WTC11 (cell line): ENCODE data around the gene TMEM114. TPM values are rescaled to one million over a fixed set of nuclear protein-coding genes. Genes with fewer than 3 reads are reported as not detected.

Experiments
- ATAC-seq: fragments of 200-7000 bp; cut with Tn5 transposase; 2 replicates; pipeline ENCODE4 v1.10.0; 2021; ENCODE audit warnings: mild to moderate bottlenecking, moderate library complexity
- CTCF ChIA-PET: fragments of 300-600 bp; sonication (Branson Sonifier 250); formaldehyde crosslinking; loops from one replicate; lab custom pipeline; 2021; ENCODE audit warnings: antibody characterized with exemption; lab: Charles Lee
- POLR2A ChIA-PET: fragments of 350-600 bp; sonication (Branson Sonifier 250); formaldehyde crosslinking; loops from one replicate; lab custom pipeline; 2021; ENCODE audit warnings: antibody characterized with exemption; lab: Charles Lee
- DNase-seq: peaks from one replicate; pipeline ENCODE4 v3.0.0; 2021; ENCODE audit warnings: low spot score
- H3K27ac Mint-ChIP-seq: 2 replicates; pipeline ENCODE4 v1.8.0; 2021; ENCODE audit warnings: mixed read lengths
- H3K27me3 Mint-ChIP-seq: 2 replicates; pipeline ENCODE4 v1.8.0; 2021; ENCODE audit warnings: low read depth, mild to moderate bottlenecking, moderate library complexity, mixed read lengths
- H3K36me3 Mint-ChIP-seq: 2 replicates; pipeline ENCODE4 v1.8.0; 2021; ENCODE audit warnings: mixed read lengths
- H3K4me1 Mint-ChIP-seq: 2 replicates; pipeline ENCODE4 v1.8.0; 2022; ENCODE audit warnings: mixed read lengths
- H3K4me3 Mint-ChIP-seq: 2 replicates; pipeline ENCODE4 v1.8.0; 2021; ENCODE audit warnings: mild to moderate bottlenecking, moderate library complexity, mixed read lengths
- H3K9me3 Mint-ChIP-seq: 2 replicates; pipeline ENCODE4 v1.8.0; 2021; ENCODE audit warnings: mixed read lengths
- ATF1 ChIP-seq: sonication (generic); formaldehyde crosslinking; IDR thresholded peaks from 2 replicates; pipeline ENCODE4 v1.8.1; 2023; ENCODE audit warnings: mild to moderate bottlenecking, moderate library complexity, missing genetic modification reagents
- FOXK1 ChIP-seq: sonication (generic); formaldehyde crosslinking; IDR thresholded peaks from 2 replicates; pipeline ENCODE4 v1.8.0; 2022; ENCODE audit warnings: mild to moderate bottlenecking, moderate library complexity, missing genetic modification reagents
- IRF2 ChIP-seq: sonication (generic); formaldehyde crosslinking; IDR thresholded peaks from 2 replicates; pipeline ENCODE4 v1.8.0; 2022; ENCODE audit warnings: low read depth, missing genetic modification reagents, borderline replicate concordance
- MAX ChIP-seq: sonication (generic); formaldehyde crosslinking; IDR thresholded peaks from 2 replicates; pipeline ENCODE4 v1.8.0; 2022; ENCODE audit warnings: mild to moderate bottlenecking, missing genetic modification reagents
- NFYB ChIP-seq: sonication (generic); formaldehyde crosslinking; conservative IDR thresholded peaks from 2 replicates; pipeline ENCODE4 v1.8.0; 2022; ENCODE audit warnings: low read depth, missing genetic modification reagents
- PREB ChIP-seq: sonication (generic); formaldehyde crosslinking; IDR thresholded peaks from 2 replicates; pipeline ENCODE4 v1.8.1; 2022; ENCODE audit warnings: mild to moderate bottlenecking, missing genetic modification reagents, moderate library complexity, borderline replicate concordance
- SMAD3 ChIP-seq: sonication (generic); formaldehyde crosslinking; IDR thresholded peaks from 2 replicates; pipeline ENCODE4 v1.8.0; 2022; ENCODE audit warnings: missing genetic modification reagents, mild to moderate bottlenecking, borderline replicate concordance
- SMAD4 ChIP-seq: sonication (generic); formaldehyde crosslinking; IDR thresholded peaks from 2 replicates; pipeline ENCODE4 v1.8.0; 2022; ENCODE audit warnings: mild to moderate bottlenecking, missing genetic modification reagents
- SOX15 ChIP-seq: fragments of 250-450 bp; sonication (Bioruptor Pico); IDR thresholded peaks from 2 replicates; pipeline ENCODE4 v1.9.0; 2021; ENCODE audit warnings: mild to moderate bottlenecking
- TEAD1 ChIP-seq: sonication (generic); formaldehyde crosslinking; IDR thresholded peaks from 2 replicates; pipeline ENCODE4 v1.8.0; 2022; ENCODE audit warnings: mild to moderate bottlenecking, missing genetic modification reagents
- ZNF416 ChIP-seq: fragments of 250-450 bp; sonication (Bioruptor Pico); IDR thresholded peaks from 2 replicates; pipeline ENCODE4 v1.9.0; 2021; ENCODE audit warnings: mild to moderate bottlenecking, inconsistent platforms
- ZNF425 ChIP-seq: fragments of 250-450 bp; sonication (Bioruptor Pico); conservative IDR thresholded peaks from 2 replicates; pipeline ENCODE4 v1.9.0; 2021; ENCODE audit warnings: mild to moderate bottlenecking
- total RNA-seq: library from RNA; stranded (reverse); gene quantifications from 3 replicates; pipeline ENCODE4 v1.2.3, GENCODE V29; 2021
- TF ChIP-seq, protein P1 (sequence below): fragments of 250-450 bp; sonication (Bioruptor Pico); IDR thresholded peaks from 2 replicates; pipeline ENCODE4 v1.8.0; 2021; ENCODE audit warnings: mild to moderate bottlenecking
- TF ChIP-seq, protein P2 (sequence below): sonication (generic); formaldehyde crosslinking; IDR thresholded peaks from 2 replicates; pipeline ENCODE4 v1.8.1; 2023; ENCODE audit warnings: mild to moderate bottlenecking, missing genetic modification reagents, moderate library complexity
- TF ChIP-seq, protein P3 (sequence below): sonication (generic); formaldehyde crosslinking; IDR thresholded peaks from 2 replicates; pipeline ENCODE4 v1.8.0; 2023; ENCODE audit warnings: mild to moderate bottlenecking, missing genetic modification reagents
- TF ChIP-seq, protein P4 (sequence below): sonication (generic); formaldehyde crosslinking; IDR thresholded peaks from 2 replicates; pipeline ENCODE4 v1.8.1; 2022; ENCODE audit warnings: mild to moderate bottlenecking, moderate library complexity, missing genetic modification reagents
- TF ChIP-seq, protein P5 (sequence below): sonication (generic); formaldehyde crosslinking; IDR thresholded peaks from 2 replicates; pipeline ENCODE4 v1.8.1; 2023; ENCODE audit warnings: mild to moderate bottlenecking, missing genetic modification reagents, borderline replicate concordance

TMEM114 gene
- total RNA-seq, 1 experiment from 2014 or later, result 0.37 TPM

- TF ChIP-seq MAX (CRISPR knock-in tag), result peak; percentile 55
- 0 out of 2 replicates have a peak, but pooled peaks have one; percentile 36 for TF ChIP-seq FOXK1 (CRISPR knock-in tag)
- TF ChIP-seq, all 79 proteins: peak for 10
Measured at GRCh38 chr16:8621572-8622314, 31.4 kb upstream of the TMEM114 start, which contains the start of gene METTL22 (continued).

- CTCF ChIA-PET, result interaction anchor here (1.1 to 2.1 kb wide), 2 partner anchors 14 to 31 kb away, joined by 3 to 15 read pairs; no protein-coding TSS in a partner anchor
- no peak for ATAC-seq
- Mint-ChIP-seq H3K4me3 (peak overlapping the region; percentile 100), H3K27ac (no peak overlapping the region), H3K27me3 (peaks cover 6% of the 10 kb centered on the region; the same call in 1 of the 2 replicates), H3K9me3 (no peaks in the 10 kb centered on the region), H3K36me3 (peaks cover 12% of the 10 kb centered on the region), H3K4me1 (peaks cover 9% of the 10 kb centered on the region; the same call in 1 of the 2 replicates)
- DNase-seq, result no peak
- POLR2A ChIA-PET, result interaction anchor here (0.6 kb wide), 1 partner anchor 122 kb away, joined by 7 read pairs; no protein-coding TSS in a partner anchor
- TF ChIP-seq TEAD1 (CRISPR knock-in tag), result no peak
- TF ChIP-seq, protein P1, sequence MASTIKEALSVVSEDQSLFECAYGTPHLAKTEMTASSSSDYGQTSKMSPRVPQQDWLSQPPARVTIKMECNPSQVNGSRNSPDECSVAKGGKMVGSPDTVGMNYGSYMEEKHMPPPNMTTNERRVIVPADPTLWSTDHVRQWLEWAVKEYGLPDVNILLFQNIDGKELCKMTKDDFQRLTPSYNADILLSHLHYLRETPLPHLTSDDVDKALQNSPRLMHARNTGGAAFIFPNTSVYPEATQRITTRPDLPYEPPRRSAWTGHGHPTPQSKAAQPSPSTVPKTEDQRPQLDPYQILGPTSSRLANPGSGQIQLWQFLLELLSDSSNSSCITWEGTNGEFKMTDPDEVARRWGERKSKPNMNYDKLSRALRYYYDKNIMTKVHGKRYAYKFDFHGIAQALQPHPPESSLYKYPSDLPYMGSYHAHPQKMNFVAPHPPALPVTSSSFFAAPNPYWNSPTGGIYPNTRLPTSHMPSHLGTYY (CRISPR knock-in tag), result no peak
- no peak for TF ChIP-seq SOX15 (CRISPR knock-in tag)
- TF ChIP-seq, protein P2, sequence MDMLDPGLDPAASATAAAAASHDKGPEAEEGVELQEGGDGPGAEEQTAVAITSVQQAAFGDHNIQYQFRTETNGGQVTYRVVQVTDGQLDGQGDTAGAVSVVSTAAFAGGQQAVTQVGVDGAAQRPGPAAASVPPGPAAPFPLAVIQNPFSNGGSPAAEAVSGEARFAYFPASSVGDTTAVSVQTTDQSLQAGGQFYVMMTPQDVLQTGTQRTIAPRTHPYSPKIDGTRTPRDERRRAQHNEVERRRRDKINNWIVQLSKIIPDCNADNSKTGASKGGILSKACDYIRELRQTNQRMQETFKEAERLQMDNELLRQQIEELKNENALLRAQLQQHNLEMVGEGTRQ, result no peak
- no peak for TF ChIP-seq ZNF425 (CRISPR knock-in tag)
- TF ChIP-seq, protein P3, sequence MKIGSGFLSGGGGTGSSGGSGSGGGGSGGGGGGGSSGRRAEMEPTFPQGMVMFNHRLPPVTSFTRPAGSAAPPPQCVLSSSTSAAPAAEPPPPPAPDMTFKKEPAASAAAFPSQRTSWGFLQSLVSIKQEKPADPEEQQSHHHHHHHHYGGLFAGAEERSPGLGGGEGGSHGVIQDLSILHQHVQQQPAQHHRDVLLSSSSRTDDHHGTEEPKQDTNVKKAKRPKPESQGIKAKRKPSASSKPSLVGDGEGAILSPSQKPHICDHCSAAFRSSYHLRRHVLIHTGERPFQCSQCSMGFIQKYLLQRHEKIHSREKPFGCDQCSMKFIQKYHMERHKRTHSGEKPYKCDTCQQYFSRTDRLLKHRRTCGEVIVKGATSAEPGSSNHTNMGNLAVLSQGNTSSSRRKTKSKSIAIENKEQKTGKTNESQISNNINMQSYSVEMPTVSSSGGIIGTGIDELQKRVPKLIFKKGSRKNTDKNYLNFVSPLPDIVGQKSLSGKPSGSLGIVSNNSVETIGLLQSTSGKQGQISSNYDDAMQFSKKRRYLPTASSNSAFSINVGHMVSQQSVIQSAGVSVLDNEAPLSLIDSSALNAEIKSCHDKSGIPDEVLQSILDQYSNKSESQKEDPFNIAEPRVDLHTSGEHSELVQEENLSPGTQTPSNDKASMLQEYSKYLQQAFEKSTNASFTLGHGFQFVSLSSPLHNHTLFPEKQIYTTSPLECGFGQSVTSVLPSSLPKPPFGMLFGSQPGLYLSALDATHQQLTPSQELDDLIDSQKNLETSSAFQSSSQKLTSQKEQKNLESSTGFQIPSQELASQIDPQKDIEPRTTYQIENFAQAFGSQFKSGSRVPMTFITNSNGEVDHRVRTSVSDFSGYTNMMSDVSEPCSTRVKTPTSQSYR (CRISPR knock-in tag), result no peak
- no peak for TF ChIP-seq SMAD4 (CRISPR knock-in tag)
- no peak for TF ChIP-seq ATF1
- no peak for TF ChIP-seq ZNF416
- no peak for TF ChIP-seq SMAD3 (CRISPR knock-in tag)
- TF ChIP-seq, protein P4, sequence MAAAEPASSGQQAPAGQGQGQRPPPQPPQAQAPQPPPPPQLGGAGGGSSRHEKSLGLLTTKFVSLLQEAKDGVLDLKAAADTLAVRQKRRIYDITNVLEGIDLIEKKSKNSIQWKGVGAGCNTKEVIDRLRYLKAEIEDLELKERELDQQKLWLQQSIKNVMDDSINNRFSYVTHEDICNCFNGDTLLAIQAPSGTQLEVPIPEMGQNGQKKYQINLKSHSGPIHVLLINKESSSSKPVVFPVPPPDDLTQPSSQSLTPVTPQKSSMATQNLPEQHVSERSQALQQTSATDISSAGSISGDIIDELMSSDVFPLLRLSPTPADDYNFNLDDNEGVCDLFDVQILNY, result no peak
- TF ChIP-seq PREB (CRISPR knock-in tag), result no peak
- TF ChIP-seq NFYB (CRISPR knock-in tag), result no peak
- TF ChIP-seq IRF2 (CRISPR knock-in tag), result no peak
- TF ChIP-seq, protein P5, sequence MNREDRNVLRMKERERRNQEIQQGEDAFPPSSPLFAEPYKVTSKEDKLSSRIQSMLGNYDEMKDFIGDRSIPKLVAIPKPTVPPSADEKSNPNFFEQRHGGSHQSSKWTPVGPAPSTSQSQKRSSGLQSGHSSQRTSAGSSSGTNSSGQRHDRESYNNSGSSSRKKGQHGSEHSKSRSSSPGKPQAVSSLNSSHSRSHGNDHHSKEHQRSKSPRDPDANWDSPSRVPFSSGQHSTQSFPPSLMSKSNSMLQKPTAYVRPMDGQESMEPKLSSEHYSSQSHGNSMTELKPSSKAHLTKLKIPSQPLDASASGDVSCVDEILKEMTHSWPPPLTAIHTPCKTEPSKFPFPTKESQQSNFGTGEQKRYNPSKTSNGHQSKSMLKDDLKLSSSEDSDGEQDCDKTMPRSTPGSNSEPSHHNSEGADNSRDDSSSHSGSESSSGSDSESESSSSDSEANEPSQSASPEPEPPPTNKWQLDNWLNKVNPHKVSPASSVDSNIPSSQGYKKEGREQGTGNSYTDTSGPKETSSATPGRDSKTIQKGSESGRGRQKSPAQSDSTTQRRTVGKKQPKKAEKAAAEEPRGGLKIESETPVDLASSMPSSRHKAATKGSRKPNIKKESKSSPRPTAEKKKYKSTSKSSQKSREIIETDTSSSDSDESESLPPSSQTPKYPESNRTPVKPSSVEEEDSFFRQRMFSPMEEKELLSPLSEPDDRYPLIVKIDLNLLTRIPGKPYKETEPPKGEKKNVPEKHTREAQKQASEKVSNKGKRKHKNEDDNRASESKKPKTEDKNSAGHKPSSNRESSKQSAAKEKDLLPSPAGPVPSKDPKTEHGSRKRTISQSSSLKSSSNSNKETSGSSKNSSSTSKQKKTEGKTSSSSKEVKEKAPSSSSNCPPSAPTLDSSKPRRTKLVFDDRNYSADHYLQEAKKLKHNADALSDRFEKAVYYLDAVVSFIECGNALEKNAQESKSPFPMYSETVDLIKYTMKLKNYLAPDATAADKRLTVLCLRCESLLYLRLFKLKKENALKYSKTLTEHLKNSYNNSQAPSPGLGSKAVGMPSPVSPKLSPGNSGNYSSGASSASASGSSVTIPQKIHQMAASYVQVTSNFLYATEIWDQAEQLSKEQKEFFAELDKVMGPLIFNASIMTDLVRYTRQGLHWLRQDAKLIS (CRISPR knock-in tag), result no peak
Measured at GRCh38 chr16:8621222-8621571, 30.9 kb upstream of the TMEM114 start.
